Measurements from ENCODE around the gene CTTNBP2NL.

Gene CTTNBP2NL

GRCh38 chr1:112509005-112509659 is 113.1 kb downstream of the CTTNBP2NL start:
- DNase-seq, result no peak

GRCh38 chr1:112509660-112510178 is 113.7 kb downstream of the CTTNBP2NL start:
- no peak for DNase-seq

GRCh38 chr1:112510340-112510739 is 114.3 kb downstream of the CTTNBP2NL start:
- no peak for DNase-seq

Data from fibroblast of skin of right biceps (primary cell).